Endothelial cell of umbilical vein (primary cell): ENCODE results near the gene SCARF1. TPM values are rescaled to one million over a fixed set of nuclear protein-coding genes. Genes with fewer than 3 reads are reported as not detected.
"Not testable (repeated sequence)": the region's sequence is repeated elsewhere in the genome, so short reads cannot be mapped to it uniquely, and the experiment has no call there.

Experiments used
- BruUV-seq: library from RNA; stranded (reverse); fragments of 400-500 nt; replicated peaks from 2 replicates; lab custom pipeline; 2021; lab: Mats Ljungman, UMichigan
- CTCF ChIA-PET: fragments of 300-600, 350-600 bp; sonication (Branson Sonifier 250); formaldehyde crosslinking; loops from one replicate; lab custom pipeline; 2021; ENCODE audit warnings: antibody characterized with exemption, inconsistent platforms; lab: Charles Lee
- POLR2A ChIA-PET: fragments of 300-600, 350-600 bp; sonication (Branson Sonifier 250); formaldehyde crosslinking; loops from one replicate; lab custom pipeline; 2021; ENCODE audit warnings: antibody characterized with exemption, inconsistent platforms; lab: Charles Lee
- DNase-seq: peaks from one replicate; pipeline ENCODE4 v3.0.0-alpha.2; 2011; ENCODE audit warnings: low read depth, low spot score
- FAIRE-seq: peaks from 2 replicates; lab custom pipeline; 2011; peaks lifted over from hg19 to GRCh38; lab: Jason Lieb, UNC
- H2AFZ ChIP-seq: 2 replicates; pipeline ENCODE4 v1.6.0; 2012; ENCODE audit warnings: low read depth, low read length, control low read depth, inconsistent platforms
- H3K27ac ChIP-seq: 2 replicates; pipeline ENCODE4 v1.5.1; 2011; ENCODE audit warnings: low read depth, mild to moderate bottlenecking, control low read depth, low read length, moderate library complexity; ENCODE audit not compliant: insufficient read depth
- H3K27me3 ChIP-seq, 2 experiments: 2 replicates each; pipeline versions ENCODE4 v1.6.0 to v1.6.1; 2011; ENCODE audit warnings: low read length in 2 of 2, mixed read lengths in 1 of 2; ENCODE audit not compliant: control insufficient read depth in 2 of 2, insufficient read depth in 2 of 2
- H3K36me3 ChIP-seq, 2 experiments: 2 replicates in 1 of 2; 3 replicates in 1 of 2; pipeline ENCODE4 v1.5.1; 2011; ENCODE audit warnings: low read length in 2 of 2, mild to moderate bottlenecking in 1 of 2, moderate library complexity in 1 of 2; ENCODE audit not compliant: control insufficient read depth in 2 of 2, insufficient read depth in 2 of 2; ENCODE audit errors: extremely low read depth in 1 of 2
- H3K4me1 ChIP-seq: 3 replicates; pipeline ENCODE4 v1.5.1; 2011; ENCODE audit warnings: mild to moderate bottlenecking, low read length; ENCODE audit not compliant: control insufficient read depth, insufficient read depth; ENCODE audit errors: extremely low read depth
- H3K4me2 ChIP-seq: 2 replicates; pipeline ENCODE4 v1.6.1; 2011; ENCODE audit warnings: low read length, control low read depth, mixed read lengths; ENCODE audit not compliant: insufficient read depth
- H3K4me3 ChIP-seq, 3 experiments: fragments of 200-600 bp in 1 of 3; sonication (generic), shearing (Covaris generic) in 1 of 3; replicated peaks in 1 of 3; 2 replicates each; pipeline ENCODE4 v1.5.1; 2011 to 2016; ENCODE audit warnings: control low read depth in 3 of 3, low read length in 3 of 3, mild to moderate bottlenecking in 2 of 3, inconsistent platforms in 1 of 3, low read depth in 1 of 3, moderate library complexity in 1 of 3; ENCODE audit not compliant: insufficient read depth in 1 of 3
- H3K79me2 ChIP-seq: 2 replicates; pipeline ENCODE4 v1.6.0; 2012; ENCODE audit warnings: low read length, inconsistent platforms; ENCODE audit not compliant: control insufficient read depth, insufficient read depth
- H3K9ac ChIP-seq: replicated peaks from 2 replicates; pipeline ENCODE3; 2011; ENCODE audit warnings: low read length, control low read depth; ENCODE audit not compliant: insufficient read depth; ENCODE audit errors: extremely low read depth
- H3K9me1 ChIP-seq: replicated peaks from 3 replicates; pipeline ENCODE4 v1.6.0; 2011; ENCODE audit warnings: mild to moderate bottlenecking, low read length; ENCODE audit not compliant: control insufficient read depth, insufficient read depth; ENCODE audit errors: extremely low read depth
- H3K9me3 ChIP-seq: replicated peaks from 2 replicates; pipeline ENCODE4 v1.5.1; 2012; ENCODE audit warnings: low read length, inconsistent platforms; ENCODE audit not compliant: control insufficient read depth, insufficient read depth
- H4K20me1 ChIP-seq: replicated peaks from 2 replicates; pipeline ENCODE3; 2011; ENCODE audit warnings: mild to moderate bottlenecking, low read length; ENCODE audit not compliant: control insufficient read depth, insufficient read depth; ENCODE audit errors: extremely low read depth
- MYC ChIP-seq: IDR thresholded peaks from one replicate; pipeline ENCODE4 v1.6.1; 2011; ENCODE audit warnings: mild to moderate bottlenecking, low read depth, low read length
- POLR2A ChIP-seq: IDR thresholded peaks from 2 replicates; pipeline ENCODE4 v1.6.1; 2012; ENCODE audit warnings: low read depth, mild to moderate bottlenecking, control low read depth, low read length
- POLR2AphosphoS5 ChIP-seq: IDR thresholded peaks from 2 replicates; pipeline ENCODE4 v1.6.1; 2012; ENCODE audit warnings: low read depth, mild to moderate bottlenecking, control low read depth, low read length, moderate library complexity; ENCODE audit not compliant: insufficient read depth
- dilution Hi-C: fragments of 300-500 bp; cut with MboI; formaldehyde crosslinking; loops from one replicate; pipeline ENCODE4 v1.15.0; 2019; ENCODE audit warnings: low sequenced_read_pairs; ENCODE audit not compliant: extremely low pct_ligation_motif_present
- intact Hi-C: fragments of 100-400 bp; cut with micrococcal nuclease; formaldehyde crosslinking; loops from one replicate; pipeline ENCODE4 v1.10.0; 2022
- polyA plus RNA-seq, 4 experiments: library from polyadenylated mRNA; depleted of rRNA in 3 of 4; stranded (reverse) in 3 of 4; unstranded in 1 of 4; fragments of >200 nt; gene quantifications; 2 replicates each; pipeline versions ENCODE4 v1.2.1 to v1.2.3, GENCODE V29; 2011 to 2012; ENCODE audit warnings: missing spikeins in 1 of 4
- total RNA-seq: library from RNA; stranded (reverse); gene quantifications from 2 replicates; pipeline ENCODE4 v1.2.3, GENCODE V29; 2021
- TF ChIP-seq, protein P1 (sequence below): IDR thresholded peaks from 2 replicates; pipeline ENCODE4 v1.6.1; 2011; ENCODE audit not compliant: insufficient read depth, insufficient read length

SCARF1 gene
- total and polyA plus RNA-seq, 2 donors (not counting 3 experiments of a cell fraction or from before 2014, with no cell fraction given), result 52.8 to 93.7 TPM

DNA sequence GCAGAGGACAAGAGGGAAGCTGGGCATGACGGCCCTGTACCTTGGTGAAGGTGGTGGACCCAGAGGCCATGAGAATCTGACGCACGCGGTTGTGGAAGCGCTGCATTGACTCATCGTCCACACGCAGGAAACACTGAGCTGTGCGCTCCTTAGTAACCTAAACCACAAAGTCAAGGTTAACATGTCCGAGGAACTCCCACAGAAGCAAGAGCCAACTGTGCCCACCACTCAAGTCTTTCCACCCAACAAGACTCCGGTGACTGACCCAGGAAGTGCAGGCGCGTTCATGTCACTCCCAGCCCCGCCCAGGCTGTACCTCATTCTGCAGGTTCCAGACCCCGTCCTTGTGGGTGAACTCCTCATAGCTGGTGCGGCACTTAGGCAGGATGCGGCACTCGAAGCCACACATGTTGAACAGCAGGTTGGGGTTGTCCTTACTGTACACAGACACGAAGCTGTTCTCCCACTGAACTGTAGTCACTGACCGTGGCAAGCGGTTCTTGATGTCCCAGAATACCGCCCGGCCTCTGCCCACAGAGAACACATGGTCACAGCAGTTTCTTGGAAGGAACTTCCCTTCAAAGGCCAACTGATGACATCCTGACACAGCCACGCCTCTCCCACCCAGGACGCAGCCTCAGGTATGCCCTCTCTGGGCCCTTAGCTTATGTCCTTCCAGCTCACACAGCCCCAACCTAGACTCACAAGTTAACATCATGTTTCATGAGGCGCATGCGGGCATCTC is 27.7 kb upstream of the SCARF1 start:
- TF ChIP-seq MYC (no peak), POLR2A (no peak), POLR2AphosphoS5 (no peak)
- TF ChIP-seq, protein P1, sequence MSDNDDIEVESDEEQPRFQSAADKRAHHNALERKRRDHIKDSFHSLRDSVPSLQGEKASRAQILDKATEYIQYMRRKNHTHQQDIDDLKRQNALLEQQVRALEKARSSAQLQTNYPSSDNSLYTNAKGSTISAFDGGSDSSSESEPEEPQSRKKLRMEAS, result no peak
- no peak overlapping the region for H3K27ac ChIP-seq
- no peak overlapping the region for H3K9ac ChIP-seq
- H3K9me3 ChIP-seq, result no peaks in the 10 kb centered on the region
- no peak overlapping the region for H2AFZ ChIP-seq
- POLR2A ChIA-PET, result no interaction called here
- no peak overlapping the region for H3K4me2 ChIP-seq
- dilution Hi-C loops (no loop called here), intact Hi-C loops (no loop called here)
- H3K36me3 ChIP-seq, result peaks cover 39 to 55% of the 10 kb centered on the region in 2 experiments
- CTCF ChIA-PET, result interaction anchor here (1.2 to 1.4 kb wide), 2 partner anchors 14 to 110 kb away, joined by 4 read pairs; no protein-coding TSS in a partner anchor
- no peaks in the 10 kb centered on the region for H3K9me1 ChIP-seq
- FAIRE-seq (no peak), DNase-seq (no peak)
- no peaks in the 10 kb centered on the region for H3K4me1 ChIP-seq
- TSS peak; percentile 11 for BruUV-seq
- H3K27me3 ChIP-seq, result no peaks in the 10 kb centered on the region
- peaks cover 6% of the 10 kb centered on the region for H3K79me2 ChIP-seq
- H4K20me1 ChIP-seq, result no peaks in the 10 kb centered on the region
- H3K4me3 ChIP-seq, result no peak overlapping the region

DNA sequence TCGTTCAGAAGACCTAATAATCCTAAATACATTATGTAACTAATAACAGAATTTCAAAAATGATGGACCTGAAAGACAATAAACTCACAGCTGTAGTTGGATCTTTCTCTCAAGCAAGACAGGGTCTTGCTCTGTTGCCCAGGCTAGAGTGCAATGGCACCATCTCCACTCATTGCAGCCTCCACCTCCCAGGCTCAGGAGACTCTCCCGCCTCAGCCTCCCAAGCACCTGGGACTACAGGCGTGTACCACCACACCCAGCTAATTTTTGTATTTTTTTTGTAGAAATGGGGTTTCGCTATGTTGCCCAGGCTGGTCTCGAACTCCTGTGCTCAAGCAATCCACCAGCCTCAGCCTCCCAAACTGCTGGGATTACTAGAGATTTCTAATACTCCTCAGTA is 18.4 kb upstream of the SCARF1 start:
- H2AFZ ChIP-seq, dilution Hi-C loops, BruUV-seq, H4K20me1 ChIP-seq, POLR2A ChIA-PET, H3K27me3 ChIP-seq, H3K27ac ChIP-seq, CTCF ChIA-PET, intact Hi-C loops, H3K4me2 ChIP-seq, H3K4me3 ChIP-seq, H3K4me1 ChIP-seq, FAIRE-seq, H3K9me1 ChIP-seq, H3K9me3 ChIP-seq, DNase-seq, H3K9ac ChIP-seq: not testable (repeated sequence)
- Histone ChIP-seq H3K79me2 (peaks cover 17% of the 10 kb centered on the region), H3K36me3 (peaks cover 40 to 43% of the 10 kb centered on the region in 2 experiments)
